ENCODE data around the gene OLA1. TPM values are rescaled to one million over a fixed set of nuclear protein-coding genes. Genes with fewer than 3 reads are reported as not detected.

OLA1 gene
- total RNA-seq, 1 donor: 101 TPM

GRCh38 chr2:174106736-174107135, 141.6 kb downstream of the OLA1 start:
- H3K4me3 ChIP-seq (ENCODE audit: low read depth, low read length): no peak overlapping the region
- TF ChIP-seq CTCF (IDR thresholded peaks at IDR 0.05; ENCODE audit: insufficient read depth, low read depth, low read length): no peak
- no peak for DNase-seq (ENCODE audit: low read depth)

GRCh38 chr2:174094542-174094941, 153.8 kb downstream of the OLA1 start:
- DNase-seq (ENCODE audit: low read depth): no peak
- TF ChIP-seq CTCF (IDR thresholded peaks at IDR 0.05; ENCODE audit: insufficient read depth, low read depth, low read length): no peak
- no peak overlapping the region for H3K4me3 ChIP-seq (ENCODE audit: low read depth, low read length)

- DNase-seq (ENCODE audit: low read depth): no peak
- H3K4me3 ChIP-seq (ENCODE audit: low read depth, low read length): no peak overlapping the region
- no peak for TF ChIP-seq CTCF (IDR thresholded peaks at IDR 0.05; ENCODE audit: insufficient read depth, low read depth, low read length)
These were observed 157.9 kb downstream of the OLA1 start for GRCh38 chr2:174090476-174090875.

DNA sequence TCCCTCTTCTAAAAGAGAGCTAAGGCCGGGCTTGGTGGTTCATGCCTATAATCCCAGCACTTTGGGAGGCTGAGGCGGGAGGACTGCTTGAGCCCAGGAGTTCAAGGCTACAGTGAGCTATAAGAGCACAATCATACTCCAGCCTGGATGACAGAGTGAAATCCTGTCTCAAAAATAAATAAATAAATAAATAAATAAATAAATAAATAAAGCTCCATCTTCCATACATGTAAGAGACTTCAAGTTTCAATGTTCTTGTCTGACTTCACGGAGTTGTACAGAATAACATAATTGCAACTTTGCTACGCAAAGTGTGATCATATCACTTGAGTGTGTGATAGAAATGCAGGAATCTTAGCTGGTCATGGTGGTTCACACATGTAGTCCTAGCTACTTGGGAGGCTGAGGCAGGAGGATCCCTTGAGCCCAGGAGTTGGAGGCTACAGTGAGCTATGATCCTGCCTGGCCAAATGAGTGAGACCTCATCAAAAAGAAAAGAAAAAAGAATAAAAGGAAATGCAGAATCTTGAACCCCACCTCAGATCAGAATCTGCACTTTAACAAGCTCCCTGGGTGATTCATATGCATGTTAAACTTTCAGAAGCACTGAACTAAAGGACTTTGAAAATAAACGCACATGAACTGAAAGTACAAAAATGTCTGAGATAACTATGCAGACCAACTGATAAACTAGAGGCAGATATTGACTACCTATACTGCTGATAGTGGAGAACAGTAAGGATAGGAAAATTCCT, 159.4 kb downstream of the OLA1 start:
- TF ChIP-seq CTCF (IDR thresholded peaks at IDR 0.05; ENCODE audit: insufficient read depth, low read depth, low read length): no peak
- DNase-seq (ENCODE audit: low read depth): peak; percentile 9
- H3K4me3 ChIP-seq (ENCODE audit: low read depth, low read length): no peak overlapping the region

DNA sequence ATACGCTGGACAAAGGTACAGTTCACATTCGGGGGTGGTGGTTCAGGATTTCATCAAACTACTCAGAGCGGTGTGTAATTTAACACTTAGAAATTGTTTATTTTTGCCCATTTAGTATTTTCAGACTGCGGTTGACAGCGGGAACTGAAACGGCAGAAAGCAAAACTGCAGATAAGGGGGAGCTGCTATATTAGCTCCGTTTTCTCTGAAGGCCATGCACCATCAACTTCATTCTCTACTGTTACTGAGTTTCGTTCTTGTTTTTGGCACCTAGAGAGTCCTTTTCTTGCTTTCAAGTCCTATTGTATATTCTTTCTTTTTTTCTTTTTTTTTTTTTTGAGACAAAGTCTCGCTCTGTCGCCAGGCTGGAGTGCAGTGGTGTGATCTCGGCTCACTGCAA, 161.6 kb downstream of the OLA1 start:
- H3K4me3 ChIP-seq (ENCODE audit: low read depth, low read length): no peak overlapping the region
- TF ChIP-seq CTCF (IDR thresholded peaks at IDR 0.05; ENCODE audit: insufficient read depth, low read depth, low read length): no peak
- DNase-seq (ENCODE audit: low read depth): no peak

DNA sequence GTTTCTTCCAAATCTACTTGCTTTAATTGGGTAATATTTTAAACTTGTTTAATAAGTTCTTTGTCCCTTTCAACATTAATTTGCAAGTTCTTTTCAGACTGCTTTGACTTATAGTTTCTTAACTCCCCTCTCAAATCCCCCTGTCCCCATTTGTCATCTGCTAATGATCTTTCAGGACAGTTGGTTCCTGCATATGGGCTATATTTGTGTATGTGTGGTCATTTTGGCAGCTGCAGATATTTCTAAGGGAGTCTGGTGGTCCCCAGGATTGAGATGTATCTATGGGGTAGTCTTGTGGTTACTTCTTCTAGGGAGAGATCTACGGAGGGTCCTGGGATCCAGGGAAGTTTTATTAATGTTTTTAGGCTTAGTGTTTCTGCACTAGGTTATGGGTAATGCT, 162.6 kb downstream of the OLA1 start:
- TF ChIP-seq CTCF (IDR thresholded peaks at IDR 0.05; ENCODE audit: insufficient read depth, low read depth, low read length): no peak
- H3K4me3 ChIP-seq (ENCODE audit: low read depth, low read length): no peak overlapping the region
- DNase-seq (ENCODE audit: low read depth): no peak
